ENCODE measurements around the gene CACNA1H. TPM values are rescaled to one million over a fixed set of nuclear protein-coding genes. Genes with fewer than 3 reads are reported as not detected.

Gene CACNA1H
- total and polyA plus RNA-seq, 9 of the 15 experiments (the other 6 are each of a cell fraction or from before 2014, with no cell fraction given) = 0.10 to 0.18 TPM; not detected in 7

DNA sequence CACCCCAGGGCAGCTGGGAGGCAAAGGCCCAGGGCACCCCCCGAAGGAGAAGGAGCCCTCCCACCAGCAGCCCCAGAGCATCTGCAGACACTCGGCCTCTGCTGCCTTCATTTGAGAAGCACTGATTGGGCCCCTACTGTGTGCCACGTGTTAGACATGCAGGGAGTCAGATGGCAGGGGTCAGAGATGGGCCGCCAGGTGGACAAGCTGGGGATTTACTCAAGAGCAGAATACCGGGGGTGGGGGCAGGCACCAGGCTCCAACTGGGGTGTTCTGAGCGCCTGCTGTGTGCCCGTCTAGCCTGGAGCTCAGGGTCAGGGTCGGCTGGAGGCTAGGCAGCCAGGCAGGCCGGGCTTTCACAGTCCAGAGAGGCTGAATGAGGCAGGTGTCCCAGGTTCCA lies 53.4 kb downstream of the CACNA1H start:
- no peak overlapping the region for H3K9ac ChIP-seq (ENCODE audit: insufficient read depth in 1 of 2, low read depth in 2 of 2, low read length in 2 of 2)
- no peaks in the 10 kb centered on the region for H3K79me2 ChIP-seq (ENCODE audit: control insufficient read depth, insufficient read depth, low read length)
- H3K9me3 ChIP-seq (replicated peaks; ENCODE audit: control insufficient read depth, insufficient read depth, low read depth, low read length) = no peaks in the 10 kb centered on the region
- no peak overlapping the region for H3K4me3 ChIP-seq
- ChIA-PET CTCF (ENCODE audit: low intra/inter-chr PET ratio) (no interaction called here), POLR2A (interaction anchor here (0.6 to 0.7 kb wide), 2 partner anchors 25 to 333 kb away, joined by 3 read pairs; no protein-coding TSS in a partner anchor)
- in situ Hi-C loops (cut with MboI) = no loop called here
- H3K27me3 ChIP-seq (ENCODE audit: control insufficient read depth in 2 of 2, insufficient read depth in 2 of 2, low read length in 2 of 2) = peaks cover 32 to 84% of the 10 kb centered on the region in 2 experiments; a peak in 4 of 5 replicates
- H3K4me1 ChIP-seq (replicated peaks in 1 of 2; ENCODE audit: control insufficient read depth in 2 of 2, insufficient read depth in 2 of 2, low read length in 2 of 2) = peaks cover 0 to 46% of the 10 kb centered on the region in 2 experiments; a peak in 2 of 5 replicates
- TF ChIP-seq, protein P1, sequence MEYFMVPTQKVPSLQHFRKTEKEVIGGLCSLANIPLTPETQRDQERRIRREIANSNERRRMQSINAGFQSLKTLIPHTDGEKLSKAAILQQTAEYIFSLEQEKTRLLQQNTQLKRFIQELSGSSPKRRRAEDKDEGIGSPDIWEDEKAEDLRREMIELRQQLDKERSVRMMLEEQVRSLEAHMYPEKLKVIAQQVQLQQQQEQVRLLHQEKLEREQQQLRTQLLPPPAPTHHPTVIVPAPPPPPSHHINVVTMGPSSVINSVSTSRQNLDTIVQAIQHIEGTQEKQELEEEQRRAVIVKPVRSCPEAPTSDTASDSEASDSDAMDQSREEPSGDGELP (CRISPR knock-in tag; IDR thresholded peaks at IDR 0.05; ENCODE audit: borderline replicate concordance) = 0 out of 2 replicates have a peak, but pooled peaks have one; percentile 17
- no peak for TF ChIP-seq ZNF263 (CRISPR knock-in tag; IDR thresholded peaks at IDR 0.05; ENCODE audit: borderline replicate concordance)
- TF ChIP-seq ADNP (tag; IDR thresholded peaks at IDR 0.05) = no peak
- TF ChIP-seq, protein P2, sequence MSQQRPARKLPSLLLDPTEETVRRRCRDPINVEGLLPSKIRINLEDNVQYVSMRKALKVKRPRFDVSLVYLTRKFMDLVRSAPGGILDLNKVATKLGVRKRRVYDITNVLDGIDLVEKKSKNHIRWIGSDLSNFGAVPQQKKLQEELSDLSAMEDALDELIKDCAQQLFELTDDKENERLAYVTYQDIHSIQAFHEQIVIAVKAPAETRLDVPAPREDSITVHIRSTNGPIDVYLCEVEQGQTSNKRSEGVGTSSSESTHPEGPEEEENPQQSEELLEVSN (IDR thresholded peaks at IDR 0.05; ENCODE audit: borderline replicate concordance in 1 of 2, extremely low read depth in 1 of 2, insufficient read depth in 1 of 2, insufficient read length in 1 of 2, low read depth in 1 of 2, low read length in 1 of 2, poor library complexity in 1 of 2, severe bottlenecking in 1 of 2) = peak in 1 of 2 experiments; percentile 31
- TF ChIP-seq, protein P3, sequence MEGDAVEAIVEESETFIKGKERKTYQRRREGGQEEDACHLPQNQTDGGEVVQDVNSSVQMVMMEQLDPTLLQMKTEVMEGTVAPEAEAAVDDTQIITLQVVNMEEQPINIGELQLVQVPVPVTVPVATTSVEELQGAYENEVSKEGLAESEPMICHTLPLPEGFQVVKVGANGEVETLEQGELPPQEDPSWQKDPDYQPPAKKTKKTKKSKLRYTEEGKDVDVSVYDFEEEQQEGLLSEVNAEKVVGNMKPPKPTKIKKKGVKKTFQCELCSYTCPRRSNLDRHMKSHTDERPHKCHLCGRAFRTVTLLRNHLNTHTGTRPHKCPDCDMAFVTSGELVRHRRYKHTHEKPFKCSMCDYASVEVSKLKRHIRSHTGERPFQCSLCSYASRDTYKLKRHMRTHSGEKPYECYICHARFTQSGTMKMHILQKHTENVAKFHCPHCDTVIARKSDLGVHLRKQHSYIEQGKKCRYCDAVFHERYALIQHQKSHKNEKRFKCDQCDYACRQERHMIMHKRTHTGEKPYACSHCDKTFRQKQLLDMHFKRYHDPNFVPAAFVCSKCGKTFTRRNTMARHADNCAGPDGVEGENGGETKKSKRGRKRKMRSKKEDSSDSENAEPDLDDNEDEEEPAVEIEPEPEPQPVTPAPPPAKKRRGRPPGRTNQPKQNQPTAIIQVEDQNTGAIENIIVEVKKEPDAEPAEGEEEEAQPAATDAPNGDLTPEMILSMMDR (IDR thresholded peaks at IDR 0.05 in 2 of 3, conservative IDR thresholded peaks at IDR 0.05 in 1 of 3; ENCODE audit: insufficient read depth in 2 of 3, low read depth in 1 of 3, low read length in 3 of 3) = 0 out of 6 replicates have a peak, but pooled peaks of 1 of the 3 experiments have one; percentile 18
- TF ChIP-seq ZKSCAN1 (IDR thresholded peaks at IDR 0.05; ENCODE audit: low read depth, low read length) = 0 out of 2 replicates have a peak, but pooled peaks have one; percentile 11
- no peak overlapping the region for H3K27ac ChIP-seq (ENCODE audit: extremely low read depth, low read depth, low read length)
- H2AFZ ChIP-seq (ENCODE audit: low read depth, low read length) = no peak overlapping the region
- no peak for DNase-seq (ENCODE audit: extremely low read depth in 1 of 4, low spot score in 3 of 4)
- no peaks in the 10 kb centered on the region for H4K20me1 ChIP-seq (replicated peaks; ENCODE audit: control insufficient read depth, insufficient read depth, low read length)
- H3K4me2 ChIP-seq (ENCODE audit: insufficient read depth, low read length) = no peak overlapping the region
- 3% methylated on average over 7 of the region's 9 CpGs for WGBS (ENCODE audit: insufficient coverage, low coverage, missing lambda C conversion rate)
- FAIRE-seq = no peak
- intact Hi-C loops (cut with micrococcal nuclease) = no loop called here
- peak; percentile 32; the same call in 1 of the 3 replicates for ATAC-seq
- no peaks in the 10 kb centered on the region for H3K36me3 ChIP-seq (ENCODE audit: control insufficient read depth, insufficient read depth, low read length)
- H3K9me1 ChIP-seq (ENCODE audit: control insufficient read depth, insufficient read depth, low read length) = no peaks in the 10 kb centered on the region
- no TSS peak for BruUV-seq (replicated peaks)

Measured in K562 (cell line).